K562 (cell line): ENCODE results near the gene SPAG7. TPM values are rescaled to one million over a fixed set of nuclear protein-coding genes. Genes with fewer than 3 reads are reported as not detected.

ENCODE experiments used
- ATAC-seq: fragments of 200-7000 bp; cut with Tn5 transposase; 3 replicates; pipeline ENCODE4 v1.9.1; 2020; ENCODE audit warnings: moderate library complexity
- BruUV-seq: library from RNA; stranded (reverse); fragments of 400-500 nt; replicated peaks from 2 replicates; lab custom pipeline; 2021; lab: Mats Ljungman, UMichigan
- CTCF ChIA-PET: fragments of 300-600 bp; formaldehyde crosslinking; extraction: SDS; loops from one replicate; lab custom pipeline; 2021; ENCODE audit warnings: low intra/inter-chr PET ratio; lab: Yijun Ruan, JAX
- POLR2A ChIA-PET: fragments of 300-600, 350-650 bp; sonication (Branson Sonifier 250); formaldehyde crosslinking; extraction: SDS; loops from one replicate; lab custom pipeline; 2021; ENCODE audit warnings: antibody characterized with exemption, inconsistent platforms; lab: Yijun Ruan, JAX
- DNase-seq, 4 experiments: peaks; one replicate each; pipeline versions ENCODE4 v3.0.0 to v3.0.0-alpha.2; 2011 to 2018; ENCODE audit warnings: low spot score in 3 of 4, mixed read lengths in 3 of 4; ENCODE audit errors: extremely low read depth in 1 of 4
- FAIRE-seq: peaks from 2 replicates; lab custom pipeline; 2011; peaks lifted over from hg19 to GRCh38; lab: Jason Lieb, UNC
- H2AFZ ChIP-seq: 2 replicates; pipeline ENCODE4 v1.6.0; 2011; ENCODE audit warnings: low read depth, low read length, control low read depth, inconsistent platforms
- H3K27ac ChIP-seq: fragments of 200-600 bp; 3 replicates; pipeline ENCODE4 v1.8.0; 2011; ENCODE audit warnings: low read depth, mild to moderate bottlenecking, control low read depth, inconsistent platforms, low read length, moderate library complexity, mixed read lengths; ENCODE audit errors: extremely low read depth
- H3K27me3 ChIP-seq, 2 experiments: fragments of 300-600 bp in 1 of 2; 2 replicates in 1 of 2; 3 replicates in 1 of 2; pipeline versions ENCODE4 v1.6.0 to v1.8.0; 2011; ENCODE audit warnings: inconsistent platforms in 2 of 2, low read length in 2 of 2, mild to moderate bottlenecking in 1 of 2, mixed read lengths in 1 of 2, moderate library complexity in 1 of 2; ENCODE audit not compliant: control insufficient read depth in 2 of 2, insufficient read depth in 2 of 2
- H3K36me3 ChIP-seq: fragments of 300-600 bp; 3 replicates; pipeline ENCODE4 v1.8.0; 2011; ENCODE audit warnings: mild to moderate bottlenecking, low read length, inconsistent platforms; ENCODE audit not compliant: control insufficient read depth, insufficient read depth
- H3K4me1 ChIP-seq, 2 experiments: fragments of 200-600 bp in 1 of 2; replicated peaks in 1 of 2; 2 replicates in 1 of 2; 3 replicates in 1 of 2; pipeline versions ENCODE4 v1.5.1 to v1.8.0; 2011; ENCODE audit warnings: inconsistent platforms in 2 of 2, low read length in 2 of 2, mild to moderate bottlenecking in 1 of 2, mixed read lengths in 1 of 2, moderate library complexity in 1 of 2; ENCODE audit not compliant: control insufficient read depth in 2 of 2, insufficient read depth in 2 of 2
- H3K4me2 ChIP-seq: 2 replicates; pipeline ENCODE4 v1.6.1; 2011; ENCODE audit warnings: low read length, control low read depth, inconsistent platforms, mixed read lengths; ENCODE audit not compliant: insufficient read depth
- H3K4me3 ChIP-seq: fragments of 200-600 bp; sonication (generic), shearing (Covaris generic); 2 replicates; pipeline ENCODE4 v1.5.1; 2016; ENCODE audit warnings: control low read depth, inconsistent platforms
- H3K79me2 ChIP-seq: fragments of 200-600 bp; 3 replicates; pipeline ENCODE4 v1.8.0; 2011; ENCODE audit warnings: low read length, inconsistent platforms; ENCODE audit not compliant: control insufficient read depth, insufficient read depth
- H3K9ac ChIP-seq, 2 experiments: 2 replicates each; pipeline versions ENCODE4 v1.6.0 to v1.6.1; 2011; ENCODE audit warnings: low read depth in 2 of 2, low read length in 2 of 2, control low read depth in 1 of 2, inconsistent platforms in 1 of 2, mild to moderate bottlenecking in 1 of 2, mixed read lengths in 1 of 2; ENCODE audit not compliant: insufficient read depth in 1 of 2
- H3K9me1 ChIP-seq: one replicate; pipeline ENCODE4 v1.6.0; 2011; ENCODE audit warnings: inconsistent platforms, mild to moderate bottlenecking, low read length, moderate library complexity; ENCODE audit not compliant: control insufficient read depth, insufficient read depth
- H3K9me3 ChIP-seq: replicated peaks from 2 replicates; pipeline ENCODE4 v1.5.1; 2011; ENCODE audit warnings: low read depth, low read length, inconsistent platforms; ENCODE audit not compliant: control insufficient read depth, insufficient read depth
- H4K20me1 ChIP-seq: replicated peaks from 2 replicates; pipeline ENCODE4 v1.6.1; 2011; ENCODE audit warnings: low read length, inconsistent platforms, mixed read lengths; ENCODE audit not compliant: control insufficient read depth, insufficient read depth
- EGR1 ChIP-seq: fragments of 450-650 bp; conservative IDR thresholded peaks from 2 replicates; pipeline ENCODE4 v1.6.1; 2017; ENCODE audit warnings: mild to moderate bottlenecking
- ETV5 ChIP-seq: sonication (generic); formaldehyde crosslinking; IDR thresholded peaks from 2 replicates; pipeline ENCODE4 v1.4.0; 2020; ENCODE audit warnings: low read depth, mild to moderate bottlenecking, missing genetic modification reagents
- FOXA3 ChIP-seq, 2 experiments: fragments of 450-650 bp in 1 of 2; sonication (generic) in 1 of 2; formaldehyde crosslinking; IDR thresholded peaks in 1 of 2; conservative IDR thresholded peaks in 1 of 2; 2 replicates each; pipeline versions ENCODE4 v1.4.0 to v1.8.0; 2020 to 2022; ENCODE audit warnings: mild to moderate bottlenecking in 2 of 2, missing genetic modification reagents in 1 of 2
- MED1 ChIP-seq: sonication (generic); formaldehyde crosslinking; IDR thresholded peaks from 2 replicates; pipeline ENCODE4 v1.8.1; 2023; ENCODE audit warnings: missing genetic modification reagents, borderline replicate concordance
- MTA3 ChIP-seq: fragments of 450-650 bp; formaldehyde crosslinking; IDR thresholded peaks from 2 replicates; pipeline ENCODE4 v1.6.1; 2017; ENCODE audit warnings: mild to moderate bottlenecking, borderline replicate concordance
- NBN ChIP-seq: fragments of 450-650 bp; IDR thresholded peaks from 2 replicates; pipeline ENCODE4 v1.6.1; 2016; ENCODE audit warnings: low read depth, mild to moderate bottlenecking
- NONO ChIP-seq, 2 experiments: fragments of 200-400 bp in 1 of 2; fragments of 450-650 bp in 1 of 2; formaldehyde crosslinking in 1 of 2; IDR thresholded peaks; 2 replicates each; pipeline ENCODE4 v1.6.1; 2017; ENCODE audit warnings: low read depth in 2 of 2, mild to moderate bottlenecking in 2 of 2, moderate library complexity in 2 of 2, low read length in 1 of 2
- SRF ChIP-seq, 2 experiments: fragments of 250-450, 450-650 bp in 1 of 2; sonication (Bioruptor Pico) in 1 of 2; sonication (generic) in 1 of 2; formaldehyde crosslinking; IDR thresholded peaks; 2 replicates each; pipeline versions ENCODE4 v1.5.0 to v1.5.1; 2020 to 2022; ENCODE audit warnings: mild to moderate bottlenecking in 1 of 2, missing genetic modification reagents in 1 of 2
- ZNF23 ChIP-seq: fragments of 250-450 bp; sonication (Bioruptor Pico); IDR thresholded peaks from 2 replicates; pipeline ENCODE4 v1.4.0; 2020; ENCODE audit warnings: mild to moderate bottlenecking
- ZNF280A ChIP-seq: fragments of 450-650 bp; IDR thresholded peaks from 2 replicates; pipeline ENCODE4 v1.6.1; 2018; ENCODE audit warnings: mild to moderate bottlenecking, low read depth; ENCODE audit not compliant: partially characterized antibody
- ZNF668 ChIP-seq: fragments of 250-450 bp; sonication (Bioruptor Pico); IDR thresholded peaks from 2 replicates; pipeline ENCODE4 v1.8.0; 2022; ENCODE audit warnings: mild to moderate bottlenecking, inconsistent platforms
- WGBS: fragments of 100-300 bp; shearing (Covaris generic); methylation state at CpG from one replicate; pipeline ENCODE4 v1.1.6; 2016; ENCODE audit warnings: low coverage, mixed read lengths; ENCODE audit not compliant: insufficient coverage; ENCODE audit errors: missing lambda C conversion rate; 5-methylcytosine and 5-hydroxymethylcytosine counted together
- in situ Hi-C: fragments of 300-500 bp; cut with MboI; formaldehyde crosslinking; loops from 4 replicates; pipeline ENCODE4 v1.15.0; 2018; ENCODE audit warnings: inconsistent platforms, mixed read lengths
- intact Hi-C: fragments of 100-400 bp; cut with micrococcal nuclease; formaldehyde crosslinking; loops from 2 replicates; pipeline ENCODE4 v1.14.2; 2022
- polyA plus RNA-seq, 8 experiments: library from polyadenylated mRNA; depleted of rRNA in 4 of 8; stranded (reverse) in 5 of 8; unstranded in 3 of 8; fragments of >200 nt; fragmentation: Nextera tagmentation in 2 of 8; fragmentation: Illumina TruSeq in 1 of 8; extraction: Ambion mirVana in 2 of 8; extraction: Trizol in 1 of 8; gene quantifications; 2 replicates each; pipeline versions ENCODE4 v1.2.1 to v1.2.3, GENCODE V29; 2011 to 2014; ENCODE audit warnings: inconsistent platforms in 1 of 8, missing spikeins in 1 of 8
- total RNA-seq, 7 experiments: library from RNA; depleted of rRNA in 6 of 7; stranded (reverse); fragments of >200 nt in 6 of 7; fragmentation: Illumina TruSeq in 2 of 7; extraction: Trizol in 2 of 7; gene quantifications; 2 replicates each; pipeline versions ENCODE4 v1.2.1 to v1.2.3, GENCODE V29; 2011 to 2021; ENCODE audit warnings: low replicate concordance in 1 of 7
- TF ChIP-seq, protein P1 (sequence below): conservative IDR thresholded peaks from 2 replicates; pipeline ENCODE4 v1.6.1; 2011; ENCODE audit warnings: low read depth, mild to moderate bottlenecking, low read length; ENCODE audit not compliant: control insufficient read depth

SPAG7 gene
- total and polyA plus RNA-seq, 9 of the 15 experiments (the other 6 are each of a cell fraction or from before 2014, with no cell fraction given): 5.6 to 53.5 (median 36.3) TPM

GRCh38 chr17:4940555-4941318, 26.9 kb downstream of the SPAG7 start (continued):
- TF ChIP-seq ZNF23 (CRISPR knock-in tag) (no peak), MED1 (CRISPR knock-in tag) (no peak), ZNF668 (CRISPR knock-in tag) (no peak), ETV5 (CRISPR knock-in tag) (0 out of 2 replicates have a peak, but pooled peaks have one; percentile 28), NONO (IDR thresholded peaks at IDR 0.05; ENCODE audit: low read depth in 2 of 2, low read length in 1 of 2) (no peak), SRF (CRISPR knock-in tag; IDR thresholded peaks at IDR 0.05) (0 out of 4 replicates have a peak, but pooled peaks of 1 of the 2 experiments have one; percentile 27), EGR1 (0 out of 2 replicates have a peak, but pooled peaks have one; percentile 7), MTA3 (no peak)

DNA sequence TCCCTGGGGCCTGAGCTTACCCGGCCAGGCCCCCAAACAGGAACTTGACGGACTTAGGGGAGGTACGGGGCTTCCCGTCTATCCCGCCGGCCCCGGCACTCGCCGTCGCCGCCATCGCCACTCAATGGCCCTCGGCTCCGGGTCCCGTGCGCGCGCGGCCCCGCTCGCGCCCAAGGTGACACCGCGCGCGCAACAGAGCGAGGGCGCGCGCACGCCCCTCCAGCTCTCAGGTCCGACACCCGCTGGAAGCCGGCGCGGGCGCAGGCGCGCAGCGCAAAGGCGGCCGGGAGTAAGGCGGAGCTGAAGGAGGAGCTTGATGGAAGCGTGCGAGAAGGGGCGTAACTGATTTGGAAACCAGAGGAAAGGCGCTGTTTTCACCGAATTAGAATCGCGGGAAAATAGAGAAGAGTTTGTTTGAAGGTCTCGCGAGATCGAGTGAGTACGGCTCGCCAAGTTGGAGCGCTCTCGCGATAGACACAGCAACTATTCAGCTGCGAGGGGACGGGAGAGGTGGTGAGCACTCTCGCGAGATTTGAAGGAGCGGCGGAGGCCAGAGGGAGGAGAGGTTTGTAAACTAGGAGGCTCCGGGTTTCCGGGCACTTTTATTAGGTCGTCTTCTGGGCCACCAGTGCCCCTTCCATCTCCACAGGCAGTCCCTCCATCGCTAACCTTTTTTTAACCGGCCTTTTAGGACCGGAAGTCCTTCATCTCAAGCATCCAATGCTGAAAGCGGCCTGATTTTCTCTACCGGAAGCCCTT, 27.6 kb downstream of the SPAG7 start, which contains the start of the genes RNF167 and SLC25A11:
Gene RNF167 (plus strand): TSS at position 473 of the 759 bp plus-strand sequence. CDS start 642 bp downstream, outside the sequence.
Gene SLC25A11 (minus strand): TSS at position 251 of the 759 bp plus-strand sequence. CDS start 136 bp downstream, at position 115.
- 1% methylated on average over 33 of the region's 72 CpGs for WGBS
- Histone ChIP-seq H3K27me3 (no peaks in the 10 kb centered on the region), H3K9me1 (no peaks in the 10 kb centered on the region), H3K27ac (peak within 1 kb of the TSS; percentile 90), H2AFZ (peak within 1 kb of the TSS; percentile 89), H3K9me3 (no peaks in the 10 kb centered on the region), H3K9ac (peak within 1 kb of the TSS; percentile 95 to 98), H4K20me1 (peaks cover 1% of the 10 kb centered on the region; the same call in 1 of the 2 replicates), H3K36me3 (peaks cover 63% of the 10 kb centered on the region), H3K79me2 (peaks cover 63% of the 10 kb centered on the region), H3K4me3 (peak within 1 kb of the TSS; percentile 96), H3K4me1 (peaks cover 18 to 29% of the 10 kb centered on the region in 2 experiments; a peak in 4 of 5 replicates), H3K4me2 (peak within 1 kb of the TSS; percentile 96)
- DNase-seq (peak; percentile 88 to 95 (median 92)), ATAC-seq (peak; percentile 90), FAIRE-seq (peak; percentile 93)
- intact Hi-C loops: no loop called here
- CTCF ChIA-PET: no interaction called here
- POLR2A ChIA-PET: interaction anchor here (0.7 to 1.6 kb wide), 12 partner anchors 10 to 162 kb away, joined by 3 to 20 read pairs (median 3); partner anchors contain the start of genes ENO3, PFN1 and SPAG7
- no TSS peak for BruUV-seq
- in situ Hi-C loops: no loop called here
- TF ChIP-seq, protein P1, sequence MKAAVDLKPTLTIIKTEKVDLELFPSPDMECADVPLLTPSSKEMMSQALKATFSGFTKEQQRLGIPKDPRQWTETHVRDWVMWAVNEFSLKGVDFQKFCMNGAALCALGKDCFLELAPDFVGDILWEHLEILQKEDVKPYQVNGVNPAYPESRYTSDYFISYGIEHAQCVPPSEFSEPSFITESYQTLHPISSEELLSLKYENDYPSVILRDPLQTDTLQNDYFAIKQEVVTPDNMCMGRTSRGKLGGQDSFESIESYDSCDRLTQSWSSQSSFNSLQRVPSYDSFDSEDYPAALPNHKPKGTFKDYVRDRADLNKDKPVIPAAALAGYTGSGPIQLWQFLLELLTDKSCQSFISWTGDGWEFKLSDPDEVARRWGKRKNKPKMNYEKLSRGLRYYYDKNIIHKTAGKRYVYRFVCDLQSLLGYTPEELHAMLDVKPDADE: 0 out of 2 replicates have a peak, but pooled peaks have one; percentile 25
- no peak for TF ChIP-seq FOXA3 (CRISPR knock-in tag; conservative IDR thresholded peaks at IDR 0.05 in 1 of 2, IDR thresholded peaks at IDR 0.05 in 1 of 2)
- no peak for TF ChIP-seq NBN
- no peak for TF ChIP-seq ZNF280A
